Left ventricle myocardium inferior (tissue), 1 donor: ENCODE measurements around the gene BANP. TPM values are rescaled to one million over a fixed set of nuclear protein-coding genes. Genes with fewer than 3 reads are reported as not detected.
"Not testable (repeated sequence)": the region's sequence is repeated elsewhere in the genome, so short reads cannot be mapped to it uniquely, and the experiment has no call there.

ENCODE experiments used
- DNase-seq: peaks from one replicate; pipeline ENCODE4 v3.0.0-alpha.2; 2020
- H3K27ac ChIP-seq: fragments of 200-600 bp; replicated peaks from 2 replicates; pipeline ENCODE4 v1.8.0; 2021
- H3K27me3 ChIP-seq: fragments of 200-600 bp; 2 replicates; pipeline ENCODE4 v1.8.0; 2021; ENCODE audit warnings: low read depth
- H3K36me3 ChIP-seq: fragments of 200-600 bp; 2 replicates; pipeline ENCODE4 v1.8.0; 2021
- H3K4me1 ChIP-seq: fragments of 200-600 bp; 2 replicates; pipeline ENCODE4 v1.8.0; 2021
- H3K4me3 ChIP-seq: fragments of 200-600 bp; 2 replicates; pipeline ENCODE4 v1.8.0; 2021; ENCODE audit warnings: mild to moderate bottlenecking, moderate library complexity
- H3K9me3 ChIP-seq: fragments of 200-600 bp; replicated peaks from 2 replicates; pipeline ENCODE4 v1.8.0; 2021
- intact Hi-C: fragments of 100-400 bp; cut with micrococcal nuclease; formaldehyde crosslinking; loops from one replicate; pipeline ENCODE4 v1.11.0; 2022
- total RNA-seq: library from RNA; stranded (reverse); fragmentation: NEBNext Ultra II Directional; extraction: Animal tissue kit (Norgen Biotek cat#: 25700); gene quantifications from one replicate; pipeline ENCODE4 v1.2.1, GENCODE V29; 2021
- TF ChIP-seq, protein P1 (sequence below): fragments of 200-600 bp; IDR thresholded peaks from 2 replicates; pipeline ENCODE4 v1.8.0; 2021; ENCODE audit warnings: antibody characterized with exemption, mild to moderate bottlenecking, borderline replicate concordance
- donor health status: DM: no; HTN: yes; CAD: no; lungs with severe emphysema.

Gene BANP
- total RNA-seq, 1 donor from 2014 or later, result 12.6 TPM

DNA sequence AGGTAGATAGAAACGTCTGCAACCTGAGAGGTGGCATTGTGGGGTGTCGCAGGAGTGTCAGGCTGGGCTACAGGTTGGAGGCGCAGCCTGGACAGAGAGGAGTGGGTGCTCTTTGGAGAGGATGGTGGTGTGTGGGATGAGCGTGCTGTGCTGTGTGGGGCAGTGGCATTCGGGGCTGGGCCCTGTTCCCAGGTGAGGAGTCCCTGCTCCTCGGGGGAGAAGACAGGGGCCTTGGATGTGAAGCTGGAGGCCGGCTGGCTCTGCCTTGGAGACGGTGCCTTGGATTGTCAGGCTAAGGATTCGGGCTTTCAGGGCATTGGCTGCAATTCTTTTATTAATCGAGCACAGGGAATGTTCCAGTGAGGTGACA, 69.3 kb downstream of the BANP start:
- Histone ChIP-seq H3K27me3 (no peaks in the 10 kb centered on the region), H3K36me3 (peaks cover 7% of the 10 kb centered on the region), H3K27ac (no peak overlapping the region), H3K4me1 (peaks cover 9% of the 10 kb centered on the region), H3K9me3 (no peaks in the 10 kb centered on the region), H3K4me3 (no peak overlapping the region)
- no peak for DNase-seq
- intact Hi-C loops, result no loop called here
- TF ChIP-seq, protein P1, sequence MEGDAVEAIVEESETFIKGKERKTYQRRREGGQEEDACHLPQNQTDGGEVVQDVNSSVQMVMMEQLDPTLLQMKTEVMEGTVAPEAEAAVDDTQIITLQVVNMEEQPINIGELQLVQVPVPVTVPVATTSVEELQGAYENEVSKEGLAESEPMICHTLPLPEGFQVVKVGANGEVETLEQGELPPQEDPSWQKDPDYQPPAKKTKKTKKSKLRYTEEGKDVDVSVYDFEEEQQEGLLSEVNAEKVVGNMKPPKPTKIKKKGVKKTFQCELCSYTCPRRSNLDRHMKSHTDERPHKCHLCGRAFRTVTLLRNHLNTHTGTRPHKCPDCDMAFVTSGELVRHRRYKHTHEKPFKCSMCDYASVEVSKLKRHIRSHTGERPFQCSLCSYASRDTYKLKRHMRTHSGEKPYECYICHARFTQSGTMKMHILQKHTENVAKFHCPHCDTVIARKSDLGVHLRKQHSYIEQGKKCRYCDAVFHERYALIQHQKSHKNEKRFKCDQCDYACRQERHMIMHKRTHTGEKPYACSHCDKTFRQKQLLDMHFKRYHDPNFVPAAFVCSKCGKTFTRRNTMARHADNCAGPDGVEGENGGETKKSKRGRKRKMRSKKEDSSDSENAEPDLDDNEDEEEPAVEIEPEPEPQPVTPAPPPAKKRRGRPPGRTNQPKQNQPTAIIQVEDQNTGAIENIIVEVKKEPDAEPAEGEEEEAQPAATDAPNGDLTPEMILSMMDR, result no peak

DNA sequence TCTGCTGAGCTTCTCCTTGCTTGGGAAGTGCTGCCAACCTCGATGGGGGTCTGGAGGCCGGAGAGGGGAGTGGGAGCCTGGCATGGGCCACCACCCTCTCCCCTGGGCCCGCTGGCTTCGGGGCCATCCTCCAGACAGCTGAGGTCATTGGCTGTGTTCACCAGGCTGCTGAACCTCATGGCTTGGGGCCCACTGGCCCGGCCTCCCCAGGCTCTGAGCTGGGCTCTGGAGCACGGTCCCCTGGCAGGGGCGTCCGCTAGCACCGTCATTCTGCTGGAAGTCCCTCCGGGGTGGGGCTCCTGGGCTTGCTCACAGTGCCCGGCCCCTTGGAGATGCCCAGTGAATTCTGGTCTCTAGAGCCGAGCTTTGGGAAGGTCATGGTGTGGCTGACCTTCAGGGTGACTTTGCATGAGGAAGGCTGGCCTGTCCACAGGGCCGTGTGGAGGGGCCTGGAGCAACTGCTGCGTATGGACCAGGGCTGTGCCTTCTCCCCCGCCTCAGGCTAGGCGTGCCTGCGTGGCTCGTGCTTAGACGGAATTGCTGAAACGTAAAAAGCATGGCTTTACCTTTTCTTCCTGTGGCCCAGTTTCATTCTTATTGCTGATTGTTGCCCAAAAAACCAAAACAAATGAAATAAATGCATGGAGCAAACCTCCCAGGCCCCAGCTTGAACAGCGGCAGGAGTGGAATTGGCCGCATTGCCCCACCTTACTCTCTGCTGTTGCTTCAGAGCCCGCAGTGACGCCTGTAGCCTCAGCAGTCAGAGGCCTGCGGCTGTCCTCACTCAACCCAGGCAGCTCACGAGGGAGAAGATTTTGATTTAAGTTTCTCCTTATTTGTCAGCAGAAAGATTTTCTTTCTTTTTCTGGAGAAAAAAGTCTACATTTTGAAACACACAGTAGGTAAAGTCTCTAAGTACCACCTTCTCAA, 70.1 kb downstream of the BANP start:
- H3K4me3 ChIP-seq, DNase-seq, intact Hi-C loops, H3K36me3 ChIP-seq, H3K27me3 ChIP-seq, H3K9me3 ChIP-seq, H3K27ac ChIP-seq: not testable (repeated sequence)
- peaks cover 11% of the 10 kb centered on the region for H3K4me1 ChIP-seq

DNA sequence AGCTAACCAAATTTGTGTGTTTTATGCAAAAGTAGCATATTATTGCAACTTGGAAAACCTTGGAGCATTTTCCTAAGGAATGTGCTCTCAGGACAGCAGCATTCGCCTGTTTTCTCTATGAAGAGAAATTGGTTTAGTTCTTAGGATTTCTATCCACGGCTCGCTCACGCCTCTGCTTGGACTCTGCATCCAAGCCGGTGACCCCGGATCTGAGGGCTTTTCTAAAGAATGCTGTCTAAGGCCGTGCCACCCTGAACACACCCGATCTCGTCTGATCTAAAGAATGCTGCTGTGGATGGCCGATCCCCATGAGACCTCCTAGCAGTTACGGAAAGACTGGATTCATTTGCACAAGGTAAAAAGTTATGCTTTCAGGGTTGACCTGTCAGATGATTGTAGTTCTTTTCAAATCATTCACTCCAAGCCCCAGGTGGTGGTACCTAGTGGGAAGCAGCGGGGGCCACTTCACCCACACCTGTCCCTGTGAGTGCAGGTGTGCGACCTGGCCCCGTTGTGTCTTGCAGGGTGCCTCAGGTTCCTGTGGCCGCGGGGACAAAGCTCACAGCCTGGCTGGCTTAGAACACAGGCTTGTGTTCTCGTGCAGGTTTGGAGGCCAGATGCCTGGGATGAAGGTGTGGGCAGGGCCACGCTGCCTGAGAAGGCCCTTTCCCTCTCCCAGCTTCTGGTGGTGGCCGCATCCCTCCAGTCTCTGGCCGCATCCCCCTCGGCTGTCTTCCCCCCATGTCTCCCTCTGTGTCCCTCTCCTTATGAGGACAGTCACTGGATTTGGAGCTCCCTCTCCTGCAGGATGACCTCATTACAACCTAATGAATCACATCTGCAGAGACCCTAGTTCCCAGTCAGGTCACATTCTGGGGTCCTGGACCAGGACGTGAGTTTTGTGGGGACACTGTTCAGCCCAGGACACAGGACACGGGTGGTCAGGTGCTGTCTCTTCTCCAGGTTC, 71.1 kb downstream of the BANP start:
- no peaks in the 10 kb centered on the region for H3K9me3 ChIP-seq
- H3K27me3 ChIP-seq, result no peaks in the 10 kb centered on the region
- intact Hi-C loops, result no loop called here
- TF ChIP-seq, protein P1, result no peak
- H3K36me3 ChIP-seq, result peaks cover 10% of the 10 kb centered on the region
- H3K4me3 ChIP-seq, result no peak overlapping the region
- no peak for DNase-seq
- peaks cover 11% of the 10 kb centered on the region for H3K4me1 ChIP-seq
- no peak overlapping the region for H3K27ac ChIP-seq

DNA sequence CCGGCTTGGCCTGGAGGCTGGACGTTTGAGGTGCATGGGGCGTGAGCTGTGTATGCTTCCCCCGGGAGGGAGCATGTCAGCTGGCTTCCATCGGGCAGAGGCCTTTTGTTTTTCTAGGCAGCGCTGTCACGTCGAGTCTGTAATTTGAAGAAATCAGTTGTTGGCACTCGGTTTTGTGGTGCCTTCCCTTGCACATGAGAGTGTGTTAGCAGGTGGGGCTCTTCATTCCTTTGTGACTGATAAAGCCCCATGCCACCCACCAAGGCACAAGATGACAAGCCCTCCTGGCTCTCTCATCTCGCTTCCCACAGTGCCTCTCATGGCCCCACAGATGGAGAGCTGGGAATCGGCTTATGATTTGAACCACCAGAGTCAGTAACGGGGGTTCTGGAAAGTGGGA, 72.1 kb downstream of the BANP start:
- intact Hi-C loops, result no loop called here
- TF ChIP-seq, protein P1, result no peak
- H3K9me3 ChIP-seq, result no peaks in the 10 kb centered on the region
- H3K4me1 ChIP-seq, result peaks cover 11% of the 10 kb centered on the region
- no peaks in the 10 kb centered on the region for H3K27me3 ChIP-seq
- peaks cover 18% of the 10 kb centered on the region for H3K36me3 ChIP-seq
- H3K4me3 ChIP-seq, result no peak overlapping the region
- no peak overlapping the region for H3K27ac ChIP-seq
- no peak for DNase-seq

DNA sequence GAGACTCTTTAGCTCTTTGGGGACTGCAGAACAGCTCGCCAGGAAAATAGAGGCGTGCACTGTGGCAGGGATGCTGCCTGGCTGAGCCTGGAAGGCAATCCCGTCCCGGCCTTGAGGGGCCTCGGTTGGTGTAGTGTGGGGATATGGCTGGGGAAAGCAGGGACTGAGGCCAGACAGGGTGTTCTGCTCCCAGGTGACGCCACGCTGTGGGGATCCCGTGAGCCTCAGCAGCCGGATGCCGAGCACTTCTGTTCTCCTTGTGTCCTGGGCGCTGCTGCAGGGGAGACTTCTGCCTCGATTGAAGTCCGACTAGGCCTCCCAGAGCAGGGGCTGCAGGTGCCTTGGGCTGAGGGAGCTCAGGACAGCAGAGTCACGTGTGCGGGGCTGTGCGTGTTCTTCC, 72.6 kb downstream of the BANP start:
- Histone ChIP-seq H3K9me3 (no peaks in the 10 kb centered on the region), H3K36me3 (peaks cover 18% of the 10 kb centered on the region), H3K4me3 (no peak overlapping the region), H3K4me1 (peaks cover 11% of the 10 kb centered on the region), H3K27ac (no peak overlapping the region), H3K27me3 (no peaks in the 10 kb centered on the region)
- no peak for DNase-seq
- intact Hi-C loops, result no loop called here
- TF ChIP-seq, protein P1, result no peak
